WTC11 (cell line): ENCODE results near the gene DIAPH1. TPM values are rescaled to one million over a fixed set of nuclear protein-coding genes. Genes with fewer than 3 reads are reported as not detected.

Source experiments
- ATAC-seq: fragments of 200-7000 bp; cut with Tn5 transposase; 2 replicates; pipeline ENCODE4 v1.10.0; 2021; ENCODE audit warnings: mild to moderate bottlenecking, moderate library complexity
- CTCF ChIA-PET: fragments of 300-600 bp; sonication (Branson Sonifier 250); formaldehyde crosslinking; loops from one replicate; lab custom pipeline; 2021; ENCODE audit warnings: antibody characterized with exemption; lab: Charles Lee
- POLR2A ChIA-PET: fragments of 350-600 bp; sonication (Branson Sonifier 250); formaldehyde crosslinking; loops from one replicate; lab custom pipeline; 2021; ENCODE audit warnings: antibody characterized with exemption; lab: Charles Lee
- DNase-seq: peaks from one replicate; pipeline ENCODE4 v3.0.0; 2021; ENCODE audit warnings: low spot score
- H3K27ac Mint-ChIP-seq: 2 replicates; pipeline ENCODE4 v1.8.0; 2021; ENCODE audit warnings: mixed read lengths
- H3K27me3 Mint-ChIP-seq: 2 replicates; pipeline ENCODE4 v1.8.0; 2021; ENCODE audit warnings: low read depth, mild to moderate bottlenecking, moderate library complexity, mixed read lengths
- H3K36me3 Mint-ChIP-seq: 2 replicates; pipeline ENCODE4 v1.8.0; 2021; ENCODE audit warnings: mixed read lengths
- H3K4me1 Mint-ChIP-seq: 2 replicates; pipeline ENCODE4 v1.8.0; 2022; ENCODE audit warnings: mixed read lengths
- H3K4me3 Mint-ChIP-seq: 2 replicates; pipeline ENCODE4 v1.8.0; 2021; ENCODE audit warnings: mild to moderate bottlenecking, moderate library complexity, mixed read lengths
- H3K9me3 Mint-ChIP-seq: 2 replicates; pipeline ENCODE4 v1.8.0; 2021; ENCODE audit warnings: mixed read lengths
- ATF6 ChIP-seq: sonication (generic); formaldehyde crosslinking; IDR thresholded peaks from 2 replicates; pipeline ENCODE4 v1.8.1; 2023; ENCODE audit warnings: mild to moderate bottlenecking, missing genetic modification reagents
- CDX4 ChIP-seq: fragments of 250-450 bp; sonication (Bioruptor Pico); IDR thresholded peaks from 2 replicates; pipeline ENCODE4 v1.9.0; 2021; ENCODE audit warnings: moderate library complexity, mild to moderate bottlenecking, inconsistent platforms, borderline replicate concordance
- ERG ChIP-seq: fragments of 250-450 bp; sonication (Bioruptor Pico); IDR thresholded peaks from 2 replicates; pipeline ENCODE4 v1.8.0; 2021; ENCODE audit warnings: mild to moderate bottlenecking
- ETV6 ChIP-seq: sonication (generic); formaldehyde crosslinking; IDR thresholded peaks from 2 replicates; pipeline ENCODE4 v1.8.1; 2022; ENCODE audit warnings: mild to moderate bottlenecking, missing genetic modification reagents
- GABPB1 ChIP-seq: sonication (generic); formaldehyde crosslinking; IDR thresholded peaks from 2 replicates; pipeline ENCODE4 v1.8.1; 2023; ENCODE audit warnings: mild to moderate bottlenecking, missing genetic modification reagents
- GRHL2 ChIP-seq: fragments of 250-450 bp; sonication (Bioruptor Pico); IDR thresholded peaks from 2 replicates; pipeline ENCODE4 v1.8.0; 2022; ENCODE audit warnings: mild to moderate bottlenecking, moderate library complexity; ENCODE audit not compliant: insufficient replicate concordance, severe bottlenecking
- IRF2 ChIP-seq: sonication (generic); formaldehyde crosslinking; IDR thresholded peaks from 2 replicates; pipeline ENCODE4 v1.8.0; 2022; ENCODE audit warnings: low read depth, missing genetic modification reagents, borderline replicate concordance
- JAZF1 ChIP-seq: fragments of 250-450 bp; sonication (Bioruptor Pico); IDR thresholded peaks from 2 replicates; pipeline ENCODE4 v1.9.0; 2021; ENCODE audit warnings: moderate library complexity, mild to moderate bottlenecking, inconsistent platforms
- MLX ChIP-seq: sonication (generic); formaldehyde crosslinking; IDR thresholded peaks from 2 replicates; pipeline ENCODE4 v1.8.1; 2023; ENCODE audit warnings: mild to moderate bottlenecking, missing genetic modification reagents, moderate library complexity
- NFATC4 ChIP-seq: fragments of 250-450 bp; sonication (Bioruptor Pico); IDR thresholded peaks from 2 replicates; pipeline ENCODE4 v1.9.0; 2021; ENCODE audit warnings: mild to moderate bottlenecking
- PREB ChIP-seq: sonication (generic); formaldehyde crosslinking; IDR thresholded peaks from 2 replicates; pipeline ENCODE4 v1.8.1; 2022; ENCODE audit warnings: mild to moderate bottlenecking, missing genetic modification reagents, moderate library complexity, borderline replicate concordance
- SOX15 ChIP-seq: fragments of 250-450 bp; sonication (Bioruptor Pico); IDR thresholded peaks from 2 replicates; pipeline ENCODE4 v1.9.0; 2021; ENCODE audit warnings: mild to moderate bottlenecking
- ZNF121 ChIP-seq: sonication (generic); formaldehyde crosslinking; IDR thresholded peaks from 2 replicates; pipeline ENCODE4 v1.8.0; 2023; ENCODE audit warnings: missing genetic modification reagents
- ZNF138 ChIP-seq: sonication (generic); formaldehyde crosslinking; conservative IDR thresholded peaks from 2 replicates; pipeline ENCODE4 v1.8.1; 2022; ENCODE audit warnings: mild to moderate bottlenecking, moderate library complexity, missing genetic modification reagents
- ZNF317 ChIP-seq: sonication (generic); formaldehyde crosslinking; IDR thresholded peaks from 2 replicates; pipeline ENCODE4 v1.8.1; 2023; ENCODE audit warnings: low read depth, mild to moderate bottlenecking, moderate library complexity, missing genetic modification reagents, borderline replicate concordance
- ZNF416 ChIP-seq: fragments of 250-450 bp; sonication (Bioruptor Pico); IDR thresholded peaks from 2 replicates; pipeline ENCODE4 v1.9.0; 2021; ENCODE audit warnings: mild to moderate bottlenecking, inconsistent platforms
- total RNA-seq: library from RNA; stranded (reverse); gene quantifications from 3 replicates; pipeline ENCODE4 v1.2.3, GENCODE V29; 2021
- TF ChIP-seq, protein P1 (sequence below): sonication (generic); formaldehyde crosslinking; IDR thresholded peaks from 2 replicates; pipeline ENCODE4 v1.8.1; 2022; ENCODE audit warnings: low read depth, missing genetic modification reagents, borderline replicate concordance
- TF ChIP-seq, protein P2 (sequence below): sonication (generic); formaldehyde crosslinking; IDR thresholded peaks from 2 replicates; pipeline ENCODE4 v1.8.1; 2022; ENCODE audit warnings: mild to moderate bottlenecking, moderate library complexity, missing genetic modification reagents
- TF ChIP-seq, protein P3 (sequence below): sonication (generic); formaldehyde crosslinking; IDR thresholded peaks from 2 replicates; pipeline ENCODE4 v1.8.1; 2022; ENCODE audit warnings: low read depth, mild to moderate bottlenecking, moderate library complexity, missing genetic modification reagents, borderline replicate concordance
- TF ChIP-seq, protein P4 (sequence below): sonication (generic); formaldehyde crosslinking; IDR thresholded peaks from 2 replicates; pipeline ENCODE4 v1.8.0; 2022; ENCODE audit warnings: mild to moderate bottlenecking, missing genetic modification reagents
- TF ChIP-seq, protein P5 (sequence below): sonication (generic); formaldehyde crosslinking; IDR thresholded peaks from 2 replicates; pipeline ENCODE4 v1.8.0; 2022; ENCODE audit warnings: mild to moderate bottlenecking, missing genetic modification reagents
- TF ChIP-seq, protein P6 (sequence below): fragments of 250-450 bp; sonication (Bioruptor Pico); conservative IDR thresholded peaks from 2 replicates; pipeline ENCODE4 v1.9.0; 2021; ENCODE audit warnings: mild to moderate bottlenecking

Gene DIAPH1
- total RNA-seq, 1 experiment from 2014 or later: 109 TPM

- DNase-seq (no peak), ATAC-seq (no peak)
- Mint-ChIP-seq H3K4me1 (no peaks in the 10 kb centered on the region), H3K27ac (no peak overlapping the region), H3K36me3 (no peaks in the 10 kb centered on the region), H3K27me3 (no peaks in the 10 kb centered on the region), H3K9me3 (no peaks in the 10 kb centered on the region), H3K4me3 (no peak overlapping the region)
- ChIA-PET POLR2A (no interaction called here), CTCF (interaction anchor here (1.1 to 3.4 kb wide), 4 partner anchors 23 to 54 kb away, joined by 3 to 24 read pairs (median 7); partner anchors contain the start of genes DIAPH1 and FCHSD1)
- TF ChIP-seq, protein P1, sequence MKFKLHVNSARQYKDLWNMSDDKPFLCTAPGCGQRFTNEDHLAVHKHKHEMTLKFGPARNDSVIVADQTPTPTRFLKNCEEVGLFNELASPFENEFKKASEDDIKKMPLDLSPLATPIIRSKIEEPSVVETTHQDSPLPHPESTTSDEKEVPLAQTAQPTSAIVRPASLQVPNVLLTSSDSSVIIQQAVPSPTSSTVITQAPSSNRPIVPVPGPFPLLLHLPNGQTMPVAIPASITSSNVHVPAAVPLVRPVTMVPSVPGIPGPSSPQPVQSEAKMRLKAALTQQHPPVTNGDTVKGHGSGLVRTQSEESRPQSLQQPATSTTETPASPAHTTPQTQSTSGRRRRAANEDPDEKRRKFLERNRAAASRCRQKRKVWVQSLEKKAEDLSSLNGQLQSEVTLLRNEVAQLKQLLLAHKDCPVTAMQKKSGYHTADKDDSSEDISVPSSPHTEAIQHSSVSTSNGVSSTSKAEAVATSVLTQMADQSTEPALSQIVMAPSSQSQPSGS (CRISPR knock-in tag): no peak
- TF ChIP-seq, protein P2, sequence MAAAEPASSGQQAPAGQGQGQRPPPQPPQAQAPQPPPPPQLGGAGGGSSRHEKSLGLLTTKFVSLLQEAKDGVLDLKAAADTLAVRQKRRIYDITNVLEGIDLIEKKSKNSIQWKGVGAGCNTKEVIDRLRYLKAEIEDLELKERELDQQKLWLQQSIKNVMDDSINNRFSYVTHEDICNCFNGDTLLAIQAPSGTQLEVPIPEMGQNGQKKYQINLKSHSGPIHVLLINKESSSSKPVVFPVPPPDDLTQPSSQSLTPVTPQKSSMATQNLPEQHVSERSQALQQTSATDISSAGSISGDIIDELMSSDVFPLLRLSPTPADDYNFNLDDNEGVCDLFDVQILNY: no peak
- TF ChIP-seq ERG: no peak
- no peak for TF ChIP-seq IRF2 (CRISPR knock-in tag)
- no peak for TF ChIP-seq ETV6 (CRISPR knock-in tag)
- TF ChIP-seq, protein P3, sequence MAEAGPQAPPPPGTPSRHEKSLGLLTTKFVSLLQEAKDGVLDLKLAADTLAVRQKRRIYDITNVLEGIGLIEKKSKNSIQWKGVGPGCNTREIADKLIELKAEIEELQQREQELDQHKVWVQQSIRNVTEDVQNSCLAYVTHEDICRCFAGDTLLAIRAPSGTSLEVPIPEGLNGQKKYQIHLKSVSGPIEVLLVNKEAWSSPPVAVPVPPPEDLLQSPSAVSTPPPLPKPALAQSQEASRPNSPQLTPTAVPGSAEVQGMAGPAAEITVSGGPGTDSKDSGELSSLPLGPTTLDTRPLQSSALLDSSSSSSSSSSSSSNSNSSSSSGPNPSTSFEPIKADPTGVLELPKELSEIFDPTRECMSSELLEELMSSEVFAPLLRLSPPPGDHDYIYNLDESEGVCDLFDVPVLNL: no peak
- no peak for TF ChIP-seq ZNF121 (CRISPR knock-in tag)
- TF ChIP-seq ZNF317: no peak
- TF ChIP-seq, protein P4, sequence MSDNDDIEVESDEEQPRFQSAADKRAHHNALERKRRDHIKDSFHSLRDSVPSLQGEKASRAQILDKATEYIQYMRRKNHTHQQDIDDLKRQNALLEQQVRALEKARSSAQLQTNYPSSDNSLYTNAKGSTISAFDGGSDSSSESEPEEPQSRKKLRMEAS: no peak
- TF ChIP-seq, protein P5, sequence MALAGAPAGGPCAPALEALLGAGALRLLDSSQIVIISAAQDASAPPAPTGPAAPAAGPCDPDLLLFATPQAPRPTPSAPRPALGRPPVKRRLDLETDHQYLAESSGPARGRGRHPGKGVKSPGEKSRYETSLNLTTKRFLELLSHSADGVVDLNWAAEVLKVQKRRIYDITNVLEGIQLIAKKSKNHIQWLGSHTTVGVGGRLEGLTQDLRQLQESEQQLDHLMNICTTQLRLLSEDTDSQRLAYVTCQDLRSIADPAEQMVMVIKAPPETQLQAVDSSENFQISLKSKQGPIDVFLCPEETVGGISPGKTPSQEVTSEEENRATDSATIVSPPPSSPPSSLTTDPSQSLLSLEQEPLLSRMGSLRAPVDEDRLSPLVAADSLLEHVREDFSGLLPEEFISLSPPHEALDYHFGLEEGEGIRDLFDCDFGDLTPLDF (CRISPR knock-in tag): no peak
- TF ChIP-seq MLX (CRISPR knock-in tag): no peak
- TF ChIP-seq ZNF138: no peak
- no peak for TF ChIP-seq JAZF1 (CRISPR knock-in tag)
- TF ChIP-seq GRHL2 (CRISPR knock-in tag): no peak
- no peak for TF ChIP-seq ZNF416 (CRISPR knock-in tag)
- no peak for TF ChIP-seq CDX4
- no peak for TF ChIP-seq SOX15 (CRISPR knock-in tag)
Observed at GRCh38 chr5:141596867-141597266, 21.9 kb downstream of the DIAPH1 start.

GRCh38 chr5:141590127-141590526, 28.7 kb downstream of the DIAPH1 start:
- no peak for ATAC-seq
- CTCF ChIA-PET: interaction anchor here (1.2 to 2.2 kb wide), 3 partner anchors 29 to 61 kb away, joined by 3 to 13 read pairs (median 4); partner anchors contain the start of genes DIAPH1 and FCHSD1
- H3K4me1 Mint-ChIP-seq: no peaks in the 10 kb centered on the region

More at GRCh38 chr5:141590127-141590526, 28.7 kb downstream of the DIAPH1 start:
- Mint-ChIP-seq H3K9me3 (no peaks in the 10 kb centered on the region), H3K27me3 (no peaks in the 10 kb centered on the region), H3K36me3 (peaks cover 12% of the 10 kb centered on the region), H3K27ac (no peak overlapping the region), H3K4me3 (no peak overlapping the region)
- DNase-seq: no peak
- POLR2A ChIA-PET: no interaction called here
- TF ChIP-seq NFATC4 (CRISPR knock-in tag) (no peak), PREB (CRISPR knock-in tag) (no peak), GABPB1 (CRISPR knock-in tag) (0 out of 2 replicates have a peak, but pooled peaks have one; percentile 31), ATF6 (no peak)
- TF ChIP-seq, protein P6, sequence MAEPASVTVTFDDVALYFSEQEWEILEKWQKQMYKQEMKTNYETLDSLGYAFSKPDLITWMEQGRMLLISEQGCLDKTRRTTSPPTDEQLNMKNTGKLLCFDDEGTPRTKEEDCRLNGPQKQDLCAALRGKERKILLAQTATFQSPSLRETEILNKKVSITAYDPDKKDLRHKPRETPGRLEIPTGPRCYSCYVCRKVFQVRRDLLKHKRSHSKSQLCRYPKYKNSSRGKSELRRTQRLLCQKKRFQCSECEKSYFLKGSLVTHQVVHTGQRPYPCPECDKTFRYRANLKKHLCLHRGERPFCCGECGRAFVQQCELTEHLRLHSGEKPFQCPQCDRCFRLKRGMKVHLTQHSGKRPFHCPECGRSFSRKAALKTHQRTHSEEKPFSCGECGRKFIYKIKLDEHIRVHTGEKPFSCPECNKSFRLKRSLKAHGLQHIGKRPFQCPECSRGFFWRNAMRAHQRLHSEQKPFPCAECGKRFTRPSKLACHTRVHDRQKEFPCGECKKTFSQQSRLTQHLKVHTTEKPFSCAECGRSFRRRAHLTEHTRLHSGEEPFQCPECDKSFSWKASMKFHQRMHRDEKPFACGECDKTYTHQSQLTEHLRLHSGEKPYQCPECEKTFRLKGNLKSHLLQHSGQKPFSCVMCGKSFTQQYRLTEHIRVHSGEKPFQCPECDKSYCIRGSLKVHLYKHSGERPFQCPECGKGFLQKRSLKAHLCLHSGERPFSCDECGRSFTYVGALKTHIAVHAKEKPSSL (CRISPR knock-in tag): no peak
